Measurements from ENCODE around the gene SNAP25.

GRCh38 chr20:10350188-10350842, 131.7 kb downstream of the SNAP25 start:
- TF ChIP-seq EZH2 (IDR thresholded peaks at IDR 0.05) = no peak
- no peak for TF ChIP-seq POLR2AphosphoS5 (IDR thresholded peaks at IDR 0.05; ENCODE audit: borderline replicate concordance, low read depth, low read length)

Data from SK-N-MC (cell line).